SH-SY5Y (cell line): Measurements from ENCODE around the gene TRAIP.

Source experiments
- GATA2 ChIP-seq: IDR thresholded peaks from 2 replicates; pipeline ENCODE4 v1.6.1; 2011; ENCODE audit warnings: mild to moderate bottlenecking, low read depth, low read length
- GATA3 ChIP-seq: IDR thresholded peaks from 2 replicates; pipeline ENCODE4 v1.6.1; 2011; ENCODE audit warnings: low read depth, mild to moderate bottlenecking, low read length, moderate library complexity

DNA sequence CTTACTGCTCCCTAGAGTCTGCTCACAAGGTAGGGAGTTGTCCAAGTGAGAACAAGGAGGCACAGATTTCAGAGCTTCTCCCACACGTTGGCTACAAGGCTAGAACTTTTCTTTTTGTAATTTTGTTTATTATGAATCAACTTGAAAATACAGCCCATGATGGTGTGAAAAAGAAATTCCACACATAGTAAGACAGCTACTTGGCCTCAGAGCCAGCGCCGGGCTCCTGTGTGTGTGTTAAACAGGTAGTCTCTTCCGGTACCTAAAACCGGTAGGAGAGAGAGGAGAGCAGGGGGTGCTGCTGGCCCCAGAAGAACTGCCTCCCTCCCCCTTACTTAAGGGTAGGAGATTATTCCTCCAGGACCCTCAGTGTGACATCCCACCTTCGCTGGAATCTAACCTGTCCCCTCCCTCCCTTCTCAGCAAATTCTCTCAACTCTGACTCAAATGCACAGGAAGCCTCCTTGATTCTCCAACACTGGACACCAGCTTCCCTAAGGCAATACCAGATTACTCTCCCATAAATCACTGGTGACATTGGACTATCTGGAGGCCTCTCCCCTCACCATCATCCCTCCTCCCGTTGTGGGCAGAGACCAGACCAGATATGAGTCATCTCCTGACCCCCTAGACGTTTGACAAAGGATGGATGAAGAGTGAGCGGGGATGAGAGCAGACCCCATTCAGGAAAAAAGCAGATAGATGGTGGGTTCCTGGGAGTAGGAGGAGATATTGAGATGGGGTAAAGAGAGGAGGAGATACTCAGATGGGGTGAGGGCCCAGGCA is 65.5 kb downstream of the TRAIP start:
- TF ChIP-seq GATA2 (no peak), GATA3 (no peak)
